WERI-Rb-1 (cell line): ENCODE measurements around the gene RTN4R.
"Not testable (repeated sequence)": the region's sequence is repeated elsewhere in the genome, so short reads cannot be mapped to it uniquely, and the experiment has no call there.

ENCODE experiments used
- DNase-seq: peaks from one replicate; pipeline ENCODE4 v3.0.0-alpha.2; 2020
- H3K27ac ChIP-seq: fragments of 250-450 bp; sonication (Bioruptor Pico); 2 replicates; pipeline ENCODE4 v1.5.1; 2020; ENCODE audit warnings: mild to moderate bottlenecking, moderate library complexity
- H3K27me3 ChIP-seq: fragments of 250-450 bp; sonication (Bioruptor Pico); 2 replicates; pipeline ENCODE4 v1.5.1; 2021; ENCODE audit warnings: mild to moderate bottlenecking, low read depth, moderate library complexity; ENCODE audit not compliant: insufficient read depth, severe bottlenecking
- H3K36me3 ChIP-seq: fragments of 250-450 bp; sonication (Bioruptor Pico); 2 replicates; pipeline ENCODE4 v1.5.1; 2020; ENCODE audit warnings: mild to moderate bottlenecking, moderate library complexity
- H3K4me3 ChIP-seq: 2 replicates; pipeline ENCODE4 v1.5.1; 2011; ENCODE audit warnings: low read depth, mild to moderate bottlenecking, control low read depth, low read length
- H3K9me3 ChIP-seq: fragments of 250-450 bp; sonication (Bioruptor Pico); 2 replicates; pipeline ENCODE4 v1.5.1; 2021; ENCODE audit warnings: mild to moderate bottlenecking, moderate library complexity; ENCODE audit not compliant: severe bottlenecking
- TF ChIP-seq, protein P1 (sequence below): IDR thresholded peaks from 2 replicates; pipeline ENCODE4 v1.5.1; 2011; ENCODE audit warnings: low read depth, mild to moderate bottlenecking, control low read depth, inconsistent platforms, low read length

Gene RTN4R

DNA sequence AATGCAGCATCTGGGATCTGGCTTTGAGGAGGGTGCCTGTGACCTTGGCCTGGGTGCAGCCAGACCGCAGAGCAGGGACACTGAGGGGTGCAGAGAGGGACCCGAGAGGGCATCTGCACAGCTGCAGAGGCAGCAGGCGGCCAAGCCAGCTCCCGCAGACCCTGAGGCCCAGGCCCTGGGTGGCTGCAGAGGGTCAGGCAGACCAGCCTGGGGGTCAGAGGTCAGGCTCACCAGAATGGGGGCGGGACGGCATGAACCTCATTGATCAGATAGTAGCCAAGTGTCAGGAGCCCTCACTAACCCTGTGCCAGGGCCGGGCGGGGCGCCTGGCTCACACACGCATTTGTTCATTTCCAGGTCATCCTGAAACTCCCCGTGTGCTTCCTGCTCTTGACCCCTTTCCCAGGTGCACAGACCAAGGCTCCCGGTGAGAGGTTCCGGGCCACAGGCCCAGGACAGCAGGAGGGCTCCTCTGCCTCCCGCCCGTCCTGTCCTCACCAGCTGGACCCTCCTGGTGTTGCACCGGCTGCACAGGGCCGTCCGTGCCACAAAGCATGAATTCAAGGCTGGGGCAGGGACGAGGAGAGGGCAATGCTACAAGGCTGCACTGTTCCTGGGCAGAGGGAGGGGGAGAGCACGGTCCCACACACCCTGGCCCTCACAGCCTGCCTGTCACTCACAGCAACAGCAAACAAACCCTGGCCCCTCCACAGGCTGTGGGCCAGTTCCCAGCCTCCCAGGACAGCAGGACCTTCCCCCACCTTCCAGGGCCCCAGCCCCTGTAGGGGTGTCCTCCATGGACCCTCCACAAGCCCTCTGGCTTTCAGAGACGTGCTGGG lies 3.3 kb downstream of the RTN4R start:
- no peaks in the 10 kb centered on the region for H3K27me3 ChIP-seq
- H3K9me3 ChIP-seq = no peaks in the 10 kb centered on the region
- no peak overlapping the region for H3K4me3 ChIP-seq
- H3K27ac ChIP-seq = no peak overlapping the region
- TF ChIP-seq, protein P1, sequence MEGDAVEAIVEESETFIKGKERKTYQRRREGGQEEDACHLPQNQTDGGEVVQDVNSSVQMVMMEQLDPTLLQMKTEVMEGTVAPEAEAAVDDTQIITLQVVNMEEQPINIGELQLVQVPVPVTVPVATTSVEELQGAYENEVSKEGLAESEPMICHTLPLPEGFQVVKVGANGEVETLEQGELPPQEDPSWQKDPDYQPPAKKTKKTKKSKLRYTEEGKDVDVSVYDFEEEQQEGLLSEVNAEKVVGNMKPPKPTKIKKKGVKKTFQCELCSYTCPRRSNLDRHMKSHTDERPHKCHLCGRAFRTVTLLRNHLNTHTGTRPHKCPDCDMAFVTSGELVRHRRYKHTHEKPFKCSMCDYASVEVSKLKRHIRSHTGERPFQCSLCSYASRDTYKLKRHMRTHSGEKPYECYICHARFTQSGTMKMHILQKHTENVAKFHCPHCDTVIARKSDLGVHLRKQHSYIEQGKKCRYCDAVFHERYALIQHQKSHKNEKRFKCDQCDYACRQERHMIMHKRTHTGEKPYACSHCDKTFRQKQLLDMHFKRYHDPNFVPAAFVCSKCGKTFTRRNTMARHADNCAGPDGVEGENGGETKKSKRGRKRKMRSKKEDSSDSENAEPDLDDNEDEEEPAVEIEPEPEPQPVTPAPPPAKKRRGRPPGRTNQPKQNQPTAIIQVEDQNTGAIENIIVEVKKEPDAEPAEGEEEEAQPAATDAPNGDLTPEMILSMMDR = no peak
- no peaks in the 10 kb centered on the region for H3K36me3 ChIP-seq
- DNase-seq = no peak

DNA sequence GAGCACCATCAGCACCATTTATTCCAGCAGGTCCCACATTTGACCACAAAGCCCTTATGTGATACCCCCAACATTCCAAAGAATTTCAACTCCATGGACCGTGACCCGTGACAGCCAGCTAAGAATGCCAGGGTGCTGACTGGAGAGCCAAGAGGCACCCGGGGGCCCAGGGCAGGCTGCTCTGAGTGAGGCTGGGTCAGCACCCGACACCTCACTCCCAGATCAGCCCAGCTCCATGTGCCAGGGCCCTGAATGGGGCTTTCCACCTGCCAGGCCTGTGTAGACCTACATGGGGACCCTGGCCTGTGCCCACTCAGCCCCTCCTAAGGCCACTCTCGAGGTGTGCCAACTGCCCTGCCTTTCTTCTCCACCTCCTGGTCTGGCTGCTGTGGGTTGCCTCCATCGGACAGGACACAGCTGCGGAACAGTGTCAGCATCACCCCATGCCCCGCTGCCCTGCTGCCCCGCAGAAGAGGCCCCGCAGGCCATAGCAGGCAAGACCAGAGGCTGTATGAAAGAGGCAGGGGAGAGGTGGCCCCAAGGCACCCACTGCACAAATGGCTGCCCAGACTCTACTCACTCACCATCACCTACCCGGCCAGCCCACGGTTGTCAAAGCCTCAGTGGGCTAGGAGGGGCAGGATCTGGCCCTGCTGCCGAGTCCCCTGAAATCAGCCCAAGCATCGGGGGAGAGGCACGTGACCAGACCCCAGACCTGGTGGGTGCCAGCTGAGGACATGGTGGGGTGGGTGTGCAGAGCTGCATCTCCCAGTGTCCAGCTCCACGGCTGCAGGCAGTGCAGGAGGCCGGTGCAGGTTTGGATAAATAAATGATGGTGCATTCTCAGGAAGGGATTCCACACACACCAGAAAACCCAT lies 4.5 kb downstream of the RTN4R start:
- H3K9me3 ChIP-seq, H3K36me3 ChIP-seq, H3K27me3 ChIP-seq, H3K4me3 ChIP-seq, DNase-seq, H3K27ac ChIP-seq: not testable (repeated sequence)

DNA sequence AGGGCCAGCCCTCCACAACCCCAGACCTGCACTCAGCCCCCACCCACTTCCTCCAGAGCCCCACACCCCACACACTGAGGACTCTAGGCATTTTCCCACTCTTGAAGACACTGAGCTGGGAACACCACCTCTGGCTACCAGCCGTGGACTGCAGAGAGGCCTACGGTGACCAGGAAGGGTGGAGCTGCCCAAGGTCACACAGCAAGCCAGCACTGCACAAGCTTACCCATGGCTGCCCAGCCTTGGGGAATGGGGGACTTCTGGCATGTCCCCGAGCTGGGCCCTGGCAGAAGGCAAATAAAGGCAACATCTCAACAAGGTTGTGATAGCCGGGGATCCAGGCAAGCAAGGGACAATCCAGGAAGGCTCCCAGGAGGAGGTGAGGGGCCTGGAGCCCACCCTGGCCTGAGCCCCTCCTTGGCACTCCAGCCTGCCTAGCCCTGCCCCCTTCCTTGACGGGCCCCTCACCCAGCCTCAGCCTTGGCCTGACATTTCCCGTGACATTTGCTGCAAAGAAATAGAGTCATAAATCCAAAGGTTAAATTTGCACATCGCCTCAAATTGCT lies 5.5 kb downstream of the RTN4R start:
- H3K4me3 ChIP-seq = no peak overlapping the region
- no peaks in the 10 kb centered on the region for H3K36me3 ChIP-seq
- no peaks in the 10 kb centered on the region for H3K27me3 ChIP-seq
- H3K27ac ChIP-seq = no peak overlapping the region
- no peaks in the 10 kb centered on the region for H3K9me3 ChIP-seq
- DNase-seq = no peak
- TF ChIP-seq, protein P1 = no peak

GRCh38 chr22:20261848-20262581 lies 6.1 kb downstream of the RTN4R start:
- Histone ChIP-seq H3K4me3 (no peak overlapping the region), H3K36me3 (no peaks in the 10 kb centered on the region; the same call in 1 of the 2 replicates), H3K27me3 (no peaks in the 10 kb centered on the region), H3K27ac (no peak overlapping the region), H3K9me3 (no peaks in the 10 kb centered on the region)
- DNase-seq = no peak
- TF ChIP-seq, protein P1 = no peak

DNA sequence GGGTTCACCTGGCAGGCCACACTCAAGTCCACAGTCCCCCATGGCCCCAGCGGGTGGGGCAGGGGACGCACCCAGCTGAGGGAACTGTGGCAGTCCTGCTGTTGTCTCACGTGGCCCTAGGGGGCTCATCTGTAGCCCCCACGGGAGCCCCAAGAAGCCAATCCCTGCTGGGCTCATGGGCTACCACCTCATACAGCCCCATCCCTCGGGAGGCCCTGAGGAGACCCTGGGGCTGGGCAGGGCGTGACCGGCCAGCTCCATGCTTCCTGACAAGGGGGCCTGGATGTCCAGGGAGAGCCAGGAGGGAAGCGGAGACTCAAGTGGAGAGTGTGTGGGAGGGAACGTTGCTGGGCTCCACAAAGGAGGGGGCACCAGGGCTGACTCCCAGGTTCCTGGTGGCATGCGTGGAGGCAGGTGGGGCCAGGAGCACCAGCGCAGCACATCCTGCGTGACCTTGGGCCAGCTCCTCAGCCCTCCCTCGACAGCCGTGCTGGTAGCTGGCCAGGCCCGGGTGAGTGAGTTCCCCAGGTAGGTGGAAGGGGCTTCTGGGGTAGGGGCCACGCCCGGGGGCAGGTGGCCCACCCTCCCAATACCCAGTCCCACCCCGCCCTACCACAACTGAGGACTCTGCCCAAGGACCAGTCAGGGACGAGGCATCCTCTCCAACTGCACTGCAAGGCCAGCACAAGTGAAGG lies 7.9 kb downstream of the RTN4R start:
- DNase-seq = no peak
- Histone ChIP-seq H3K27me3 (no peaks in the 10 kb centered on the region), H3K27ac (no peak overlapping the region), H3K36me3 (no peaks in the 10 kb centered on the region; the same call in 1 of the 2 replicates), H3K9me3 (no peaks in the 10 kb centered on the region), H3K4me3 (no peak overlapping the region)
- TF ChIP-seq, protein P1 = no peak
